ENCODE measurements around the gene CARMIL1.

The CARMIL1 gene

DNA sequence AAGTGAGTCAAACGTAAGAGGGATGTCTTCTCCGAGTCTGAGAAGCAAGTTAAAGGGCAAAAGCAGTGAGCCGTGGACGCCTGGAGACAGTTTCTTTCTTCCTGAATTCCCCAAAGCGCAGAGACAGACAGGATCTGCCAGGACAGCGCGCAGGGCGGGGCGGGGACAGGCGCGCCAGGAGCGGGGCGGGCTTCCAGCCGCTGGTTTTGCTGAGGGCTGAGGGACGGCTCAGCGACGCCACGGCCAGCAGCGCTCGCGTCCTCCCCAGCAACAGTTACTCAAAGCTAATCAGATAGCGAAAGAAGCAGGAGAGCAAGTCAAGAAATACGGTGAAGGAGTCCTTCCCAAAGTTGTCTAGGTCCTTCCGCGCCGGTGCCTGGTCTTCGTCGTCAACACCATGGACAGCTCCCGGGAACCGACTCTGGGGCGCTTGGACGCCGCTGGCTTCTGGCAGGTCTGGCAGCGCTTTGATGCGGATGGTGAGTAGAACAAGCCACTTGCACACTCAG, 372.9 kb downstream of the CARMIL1 start, which contains the start of gene SCGN:
SCGN (plus strand) TSS at position 209 of the 509 bp plus-strand sequence; CDS start at position 398, 189 bp downstream.
- no peak within 1 kb of the TSS for H3K27ac ChIP-seq (ENCODE audit: extremely low read depth, low read depth, low read length)
- H3K9me3 ChIP-seq (ENCODE audit: control insufficient read depth, insufficient read depth, low read depth, low read length), result no peaks in the 10 kb centered on the region
- POLR2A ChIA-PET, result no interaction called here
- TF ChIP-seq ZNF335 (tag by site-specific recombination; conservative IDR thresholded peaks at IDR 0.05), result peak; percentile 52
- TF ChIP-seq, protein P1, sequence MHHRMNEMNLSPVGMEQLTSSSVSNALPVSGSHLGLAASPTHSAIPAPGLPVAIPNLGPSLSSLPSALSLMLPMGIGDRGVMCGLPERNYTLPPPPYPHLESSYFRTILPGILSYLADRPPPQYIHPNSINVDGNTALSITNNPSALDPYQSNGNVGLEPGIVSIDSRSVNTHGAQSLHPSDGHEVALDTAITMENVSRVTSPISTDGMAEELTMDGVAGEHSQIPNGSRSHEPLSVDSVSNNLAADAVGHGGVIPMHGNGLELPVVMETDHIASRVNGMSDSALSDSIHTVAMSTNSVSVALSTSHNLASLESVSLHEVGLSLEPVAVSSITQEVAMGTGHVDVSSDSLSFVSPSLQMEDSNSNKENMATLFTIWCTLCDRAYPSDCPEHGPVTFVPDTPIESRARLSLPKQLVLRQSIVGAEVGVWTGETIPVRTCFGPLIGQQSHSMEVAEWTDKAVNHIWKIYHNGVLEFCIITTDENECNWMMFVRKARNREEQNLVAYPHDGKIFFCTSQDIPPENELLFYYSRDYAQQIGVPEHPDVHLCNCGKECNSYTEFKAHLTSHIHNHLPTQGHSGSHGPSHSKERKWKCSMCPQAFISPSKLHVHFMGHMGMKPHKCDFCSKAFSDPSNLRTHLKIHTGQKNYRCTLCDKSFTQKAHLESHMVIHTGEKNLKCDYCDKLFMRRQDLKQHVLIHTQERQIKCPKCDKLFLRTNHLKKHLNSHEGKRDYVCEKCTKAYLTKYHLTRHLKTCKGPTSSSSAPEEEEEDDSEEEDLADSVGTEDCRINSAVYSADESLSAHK (tag by site-specific recombination; IDR thresholded peaks at IDR 0.05), result 0 out of 2 replicates have a peak, but pooled peaks have one; percentile 29
- TF ChIP-seq SCRT2 (tag by site-specific recombination; IDR thresholded peaks at IDR 0.05), result peak; percentile 74; the same call in 1 of the 2 replicates
- TF ChIP-seq HOXA7 (CRISPR knock-in tag; IDR thresholded peaks at IDR 0.05; ENCODE audit: borderline replicate concordance), result 0 out of 2 replicates have a peak, but pooled peaks have one; percentile 54
- TF ChIP-seq, protein P2, sequence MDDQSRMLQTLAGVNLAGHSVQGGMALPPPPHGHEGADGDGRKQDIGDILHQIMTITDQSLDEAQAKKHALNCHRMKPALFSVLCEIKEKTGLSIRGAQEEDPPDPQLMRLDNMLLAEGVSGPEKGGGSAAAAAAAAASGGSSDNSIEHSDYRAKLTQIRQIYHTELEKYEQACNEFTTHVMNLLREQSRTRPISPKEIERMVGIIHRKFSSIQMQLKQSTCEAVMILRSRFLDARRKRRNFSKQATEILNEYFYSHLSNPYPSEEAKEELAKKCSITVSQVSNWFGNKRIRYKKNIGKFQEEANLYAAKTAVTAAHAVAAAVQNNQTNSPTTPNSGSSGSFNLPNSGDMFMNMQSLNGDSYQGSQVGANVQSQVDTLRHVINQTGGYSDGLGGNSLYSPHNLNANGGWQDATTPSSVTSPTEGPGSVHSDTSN (CRISPR knock-in tag; IDR thresholded peaks at IDR 0.05), result peak; percentile 90; the same call in 1 of the 2 replicates
- TF ChIP-seq, protein P3, sequence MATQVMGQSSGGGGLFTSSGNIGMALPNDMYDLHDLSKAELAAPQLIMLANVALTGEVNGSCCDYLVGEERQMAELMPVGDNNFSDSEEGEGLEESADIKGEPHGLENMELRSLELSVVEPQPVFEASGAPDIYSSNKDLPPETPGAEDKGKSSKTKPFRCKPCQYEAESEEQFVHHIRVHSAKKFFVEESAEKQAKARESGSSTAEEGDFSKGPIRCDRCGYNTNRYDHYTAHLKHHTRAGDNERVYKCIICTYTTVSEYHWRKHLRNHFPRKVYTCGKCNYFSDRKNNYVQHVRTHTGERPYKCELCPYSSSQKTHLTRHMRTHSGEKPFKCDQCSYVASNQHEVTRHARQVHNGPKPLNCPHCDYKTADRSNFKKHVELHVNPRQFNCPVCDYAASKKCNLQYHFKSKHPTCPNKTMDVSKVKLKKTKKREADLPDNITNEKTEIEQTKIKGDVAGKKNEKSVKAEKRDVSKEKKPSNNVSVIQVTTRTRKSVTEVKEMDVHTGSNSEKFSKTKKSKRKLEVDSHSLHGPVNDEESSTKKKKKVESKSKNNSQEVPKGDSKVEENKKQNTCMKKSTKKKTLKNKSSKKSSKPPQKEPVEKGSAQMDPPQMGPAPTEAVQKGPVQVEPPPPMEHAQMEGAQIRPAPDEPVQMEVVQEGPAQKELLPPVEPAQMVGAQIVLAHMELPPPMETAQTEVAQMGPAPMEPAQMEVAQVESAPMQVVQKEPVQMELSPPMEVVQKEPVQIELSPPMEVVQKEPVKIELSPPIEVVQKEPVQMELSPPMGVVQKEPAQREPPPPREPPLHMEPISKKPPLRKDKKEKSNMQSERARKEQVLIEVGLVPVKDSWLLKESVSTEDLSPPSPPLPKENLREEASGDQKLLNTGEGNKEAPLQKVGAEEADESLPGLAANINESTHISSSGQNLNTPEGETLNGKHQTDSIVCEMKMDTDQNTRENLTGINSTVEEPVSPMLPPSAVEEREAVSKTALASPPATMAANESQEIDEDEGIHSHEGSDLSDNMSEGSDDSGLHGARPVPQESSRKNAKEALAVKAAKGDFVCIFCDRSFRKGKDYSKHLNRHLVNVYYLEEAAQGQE (tag by site-specific recombination; IDR thresholded peaks at IDR 0.05), result peak; percentile 99
- 0 out of 2 replicates have a peak, but pooled peaks have one; percentile 41 for TF ChIP-seq ZNF777 (tag by site-specific recombination; IDR thresholded peaks at IDR 0.05; ENCODE audit: borderline replicate concordance)
- TF ChIP-seq ZNF10 (tag by site-specific recombination; IDR thresholded peaks at IDR 0.05), result peak; percentile 94
- TF ChIP-seq ZNF600 (tag by site-specific recombination; IDR thresholded peaks at IDR 0.05), result peak; percentile 83
- no peak for TF ChIP-seq ZNF707 (tag by site-specific recombination; IDR thresholded peaks at IDR 0.05)
- TF ChIP-seq ZNF146 (tag by site-specific recombination; IDR thresholded peaks at IDR 0.05), result no peak
- peak; percentile 36; the same call in 1 of the 2 replicates for TF ChIP-seq ZEB2 (tag by site-specific recombination; IDR thresholded peaks at IDR 0.05)
- TF ChIP-seq, protein P4, sequence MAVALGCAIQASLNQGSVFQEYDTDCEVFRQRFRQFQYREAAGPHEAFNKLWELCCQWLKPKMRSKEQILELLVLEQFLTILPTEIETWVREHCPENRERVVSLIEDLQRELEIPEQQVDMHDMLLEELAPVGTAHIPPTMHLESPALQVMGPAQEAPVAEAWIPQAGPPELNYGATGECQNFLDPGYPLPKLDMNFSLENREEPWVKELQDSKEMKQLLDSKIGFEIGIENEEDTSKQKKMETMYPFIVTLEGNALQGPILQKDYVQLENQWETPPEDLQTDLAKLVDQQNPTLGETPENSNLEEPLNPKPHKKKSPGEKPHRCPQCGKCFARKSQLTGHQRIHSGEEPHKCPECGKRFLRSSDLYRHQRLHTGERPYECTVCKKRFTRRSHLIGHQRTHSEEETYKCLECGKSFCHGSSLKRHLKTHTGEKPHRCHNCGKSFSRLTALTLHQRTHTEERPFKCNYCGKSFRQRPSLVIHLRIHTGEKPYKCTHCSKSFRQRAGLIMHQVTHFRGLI (tag by site-specific recombination; IDR thresholded peaks at IDR 0.05), result no peak
- peaks cover 3% of the 10 kb centered on the region; the same call in 1 of the 2 replicates for H3K4me1 ChIP-seq (ENCODE audit: control insufficient read depth, insufficient read depth, low read length)
- H3K36me3 ChIP-seq (ENCODE audit: control insufficient read depth in 2 of 2, insufficient read depth in 1 of 2, low read length in 2 of 2), result no peaks in the 10 kb centered on the region
- CTCF ChIA-PET, result interaction anchor here (0.6 to 1.5 kb wide), 4 partner anchors 66 to 386 kb away, joined by 3 to 6 read pairs (median 4); no protein-coding TSS in a partner anchor
- peak within 1 kb of the TSS; percentile 19 for H3K4me3 ChIP-seq (ENCODE audit: low read depth, low read length)

DNA sequence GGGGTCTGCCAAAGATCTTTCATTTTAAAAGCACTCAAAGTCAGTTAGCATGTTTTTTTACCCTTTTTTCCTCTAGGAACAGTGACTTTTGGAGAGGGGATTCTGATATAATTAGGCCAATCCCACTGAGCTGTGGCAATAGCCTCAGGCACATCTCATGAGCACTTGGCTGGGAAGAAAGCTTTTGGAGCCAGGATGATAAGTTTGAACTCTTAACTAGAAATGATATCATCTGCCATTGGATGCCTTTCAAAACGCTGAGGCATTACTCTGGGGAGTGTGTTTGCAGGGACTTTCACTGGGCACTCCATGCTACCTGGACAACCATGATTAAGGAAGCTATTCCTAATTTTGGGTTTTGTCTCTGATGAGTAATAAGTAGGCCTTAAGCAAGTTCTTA, 376.5 kb downstream of the CARMIL1 start:
- Histone ChIP-seq H3K36me3 (ENCODE audit: control insufficient read depth in 2 of 2, insufficient read depth in 1 of 2, low read length in 2 of 2) (no peaks in the 10 kb centered on the region), H3K9me3 (ENCODE audit: control insufficient read depth, insufficient read depth, low read depth, low read length) (no peaks in the 10 kb centered on the region), H3K4me3 (ENCODE audit: low read depth, low read length) (no peak overlapping the region), H3K4me1 (ENCODE audit: control insufficient read depth, insufficient read depth, low read length) (peaks cover 3% of the 10 kb centered on the region; the same call in 1 of the 2 replicates), H3K27ac (ENCODE audit: extremely low read depth, low read depth, low read length) (no peak overlapping the region)
- ChIA-PET CTCF (interaction anchor here (0.9 kb wide), 2 partner anchors 15 to 54 kb away, joined by 3 to 4 read pairs; no protein-coding TSS in a partner anchor), POLR2A (no interaction called here)
- TF ChIP-seq ZNF785 (tag by site-specific recombination; IDR thresholded peaks at IDR 0.05), result no peak
- TF ChIP-seq, protein P5, sequence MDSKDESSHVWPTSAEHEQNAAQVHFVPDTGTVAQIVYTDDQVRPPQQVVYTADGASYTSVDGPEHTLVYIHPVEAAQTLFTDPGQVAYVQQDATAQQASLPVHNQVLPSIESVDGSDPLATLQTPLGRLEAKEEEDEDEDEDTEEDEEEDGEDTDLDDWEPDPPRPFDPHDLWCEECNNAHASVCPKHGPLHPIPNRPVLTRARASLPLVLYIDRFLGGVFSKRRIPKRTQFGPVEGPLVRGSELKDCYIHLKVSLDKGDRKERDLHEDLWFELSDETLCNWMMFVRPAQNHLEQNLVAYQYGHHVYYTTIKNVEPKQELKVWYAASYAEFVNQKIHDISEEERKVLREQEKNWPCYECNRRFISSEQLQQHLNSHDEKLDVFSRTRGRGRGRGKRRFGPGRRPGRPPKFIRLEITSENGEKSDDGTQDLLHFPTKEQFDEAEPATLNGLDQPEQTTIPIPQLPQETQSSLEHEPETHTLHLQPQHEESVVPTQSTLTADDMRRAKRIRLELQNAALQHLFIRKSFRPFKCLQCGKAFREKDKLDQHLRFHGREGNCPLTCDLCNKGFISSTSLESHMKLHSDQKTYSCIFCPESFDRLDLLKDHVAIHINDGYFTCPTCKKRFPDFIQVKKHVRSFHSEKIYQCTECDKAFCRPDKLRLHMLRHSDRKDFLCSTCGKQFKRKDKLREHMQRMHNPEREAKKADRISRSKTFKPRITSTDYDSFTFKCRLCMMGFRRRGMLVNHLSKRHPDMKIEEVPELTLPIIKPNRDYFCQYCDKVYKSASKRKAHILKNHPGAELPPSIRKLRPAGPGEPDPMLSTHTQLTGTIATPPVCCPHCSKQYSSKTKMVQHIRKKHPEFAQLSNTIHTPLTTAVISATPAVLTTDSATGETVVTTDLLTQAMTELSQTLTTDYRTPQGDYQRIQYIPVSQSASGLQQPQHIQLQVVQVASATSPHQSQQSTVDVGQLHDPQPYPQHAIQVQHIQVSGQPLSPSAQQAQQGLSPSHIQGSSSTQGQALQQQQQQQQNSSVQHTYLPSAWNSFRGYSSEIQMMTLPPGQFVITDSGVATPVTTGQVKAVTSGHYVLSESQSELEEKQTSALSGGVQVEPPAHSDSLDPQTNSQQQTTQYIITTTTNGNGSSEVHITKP (tag by site-specific recombination; IDR thresholded peaks at IDR 0.05), result peak; percentile 32; the same call in 1 of the 2 replicates
